Stimulated activated CD8-positive, alpha-beta memory T cell treated with anti-CD3 and anti-CD28 coated beads, Interleukin-15, amount 100 ng/mL, for 1 hour (primary cell): ENCODE results near the gene DIO1.
"Not testable (repeated sequence)": the region's sequence is repeated elsewhere in the genome, so short reads cannot be mapped to it uniquely, and the experiment has no call there.

Source experiments
- DNase-seq: peaks from one replicate; pipeline ENCODE4 v3.0.0-alpha.2; 2020; ENCODE audit warnings: low read depth

DIO1 gene

DNA sequence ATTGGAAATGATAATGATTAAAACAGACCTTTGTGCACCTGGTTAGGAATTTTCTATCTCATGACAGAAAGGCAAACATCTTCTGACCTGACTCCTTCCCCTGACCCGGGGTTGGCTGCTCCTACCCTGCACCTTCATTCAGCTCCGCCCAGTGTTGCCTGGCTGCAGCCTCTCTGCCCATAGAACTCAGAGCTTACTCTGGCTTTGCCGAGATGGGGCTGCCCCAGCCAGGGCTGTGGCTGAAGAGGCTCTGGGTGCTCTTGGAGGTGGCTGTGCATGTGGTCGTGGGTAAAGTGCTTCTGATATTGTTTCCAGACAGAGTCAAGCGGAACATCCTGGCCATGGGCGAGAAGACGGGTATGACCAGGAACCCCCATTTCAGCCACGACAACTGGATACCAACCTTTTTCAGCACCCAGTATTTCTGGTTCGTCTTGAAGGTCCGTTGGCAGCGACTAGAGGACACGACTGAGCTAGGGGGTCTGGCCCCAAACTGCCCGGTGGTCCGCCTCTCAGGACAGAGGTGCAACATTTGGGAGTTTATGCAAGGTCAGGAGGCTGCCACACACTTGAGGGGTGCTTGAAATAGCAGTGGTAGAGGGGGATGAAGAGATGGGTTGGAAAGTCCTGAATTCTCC, at the start of gene DIO1:
DIO1 (plus strand) TSS at position 189 of the 638 bp plus-strand sequence; CDS start at position 213, 24 bp downstream.
- no peak for DNase-seq

DNA sequence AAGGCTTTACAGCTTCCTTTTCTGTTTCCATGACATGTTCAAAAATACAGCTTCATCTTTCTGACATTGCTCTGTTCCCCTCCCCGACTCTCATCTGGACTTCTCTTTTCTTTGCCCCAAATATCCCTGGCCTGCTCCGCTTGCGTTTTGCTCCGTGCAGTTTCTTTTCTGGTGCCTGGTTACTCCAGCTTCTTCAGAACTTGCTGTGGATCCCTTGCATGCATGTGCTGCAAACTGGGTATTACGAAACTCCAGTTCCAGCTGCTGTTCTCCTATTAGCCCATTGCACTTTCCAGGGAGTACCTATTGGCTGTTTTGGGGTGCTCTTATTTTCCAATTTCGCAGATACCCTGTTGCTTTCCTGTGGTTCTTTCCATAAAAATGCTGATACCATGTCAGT, 46.0 kb upstream of the DIO1 start:
- DNase-seq = no peak

DNA sequence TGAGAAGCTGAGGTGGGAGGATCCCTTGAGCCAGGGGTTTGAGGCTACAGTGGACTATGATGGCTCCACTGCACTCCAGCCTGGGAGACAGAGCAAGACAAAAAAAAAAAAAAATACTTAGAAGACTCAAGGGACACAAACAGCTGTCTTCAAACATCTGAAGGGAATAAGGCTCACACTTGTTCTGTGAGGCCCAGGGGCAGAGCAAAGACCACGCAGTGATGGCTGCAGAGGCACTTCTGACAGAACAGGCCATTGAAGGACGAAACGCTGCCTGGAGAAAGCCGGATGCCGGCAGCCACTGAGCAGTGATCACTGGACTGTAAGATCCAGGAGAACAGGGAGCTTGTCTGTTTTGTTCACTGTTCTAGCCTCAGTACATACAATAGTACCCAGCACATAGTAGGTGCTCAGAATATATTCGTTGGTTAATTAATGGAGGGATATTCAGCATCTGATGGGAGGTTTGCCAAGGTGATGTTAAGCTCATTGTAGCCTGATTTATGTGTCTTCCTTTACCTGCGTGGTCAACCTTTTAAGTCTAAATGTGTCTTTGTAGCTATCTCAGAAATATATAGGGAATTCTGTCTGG, 43.8 kb upstream of the DIO1 start:
- no peak for DNase-seq

- DNase-seq = no peak
Observed at GRCh38 chr1:53851571-53852285, 42.3 kb upstream of the DIO1 start.

- no peak for DNase-seq
Observed at GRCh38 chr1:53860967-53861411, 33.0 kb upstream of the DIO1 start.

GRCh38 chr1:53862507-53862906, 31.5 kb upstream of the DIO1 start:
- no peak for DNase-seq

- no peak for DNase-seq
Observed at GRCh38 chr1:53868565-53868964, 25.4 kb upstream of the DIO1 start.

DNA sequence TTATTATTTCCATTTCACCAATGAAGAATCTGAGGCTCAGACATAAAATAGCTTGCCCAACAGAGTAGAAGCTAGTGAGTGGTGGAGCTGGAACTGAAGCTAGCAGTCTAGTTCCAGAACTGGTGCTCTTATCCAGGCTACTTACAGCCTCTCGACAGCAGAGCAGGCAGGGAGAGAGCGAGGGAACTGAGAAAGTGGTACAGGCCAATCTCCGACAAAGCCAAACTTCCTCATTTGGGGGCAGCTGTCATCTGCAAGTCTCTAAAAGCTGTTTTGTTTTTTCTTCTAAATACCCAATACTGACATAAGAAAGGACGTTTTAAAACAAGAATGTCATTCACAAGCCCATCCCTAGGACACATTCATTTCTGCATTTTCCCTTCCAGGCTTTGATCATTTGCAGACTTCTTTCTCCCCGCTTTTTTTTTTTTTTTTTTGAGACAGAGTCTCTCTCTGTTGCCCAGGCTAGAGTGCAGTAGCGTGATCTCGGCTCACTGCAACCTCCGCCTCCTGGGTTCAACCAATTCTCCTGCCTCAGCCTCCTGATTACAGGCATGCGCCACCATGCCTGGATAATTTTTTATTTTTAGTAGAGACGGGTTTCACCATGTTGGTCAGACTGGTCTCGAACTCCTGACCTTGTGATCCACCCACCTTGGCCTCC, 24.4 kb upstream of the DIO1 start:
- no peak for DNase-seq

- no peak for DNase-seq
Observed at GRCh38 chr1:53871221-53871620, 22.8 kb upstream of the DIO1 start.

DNA sequence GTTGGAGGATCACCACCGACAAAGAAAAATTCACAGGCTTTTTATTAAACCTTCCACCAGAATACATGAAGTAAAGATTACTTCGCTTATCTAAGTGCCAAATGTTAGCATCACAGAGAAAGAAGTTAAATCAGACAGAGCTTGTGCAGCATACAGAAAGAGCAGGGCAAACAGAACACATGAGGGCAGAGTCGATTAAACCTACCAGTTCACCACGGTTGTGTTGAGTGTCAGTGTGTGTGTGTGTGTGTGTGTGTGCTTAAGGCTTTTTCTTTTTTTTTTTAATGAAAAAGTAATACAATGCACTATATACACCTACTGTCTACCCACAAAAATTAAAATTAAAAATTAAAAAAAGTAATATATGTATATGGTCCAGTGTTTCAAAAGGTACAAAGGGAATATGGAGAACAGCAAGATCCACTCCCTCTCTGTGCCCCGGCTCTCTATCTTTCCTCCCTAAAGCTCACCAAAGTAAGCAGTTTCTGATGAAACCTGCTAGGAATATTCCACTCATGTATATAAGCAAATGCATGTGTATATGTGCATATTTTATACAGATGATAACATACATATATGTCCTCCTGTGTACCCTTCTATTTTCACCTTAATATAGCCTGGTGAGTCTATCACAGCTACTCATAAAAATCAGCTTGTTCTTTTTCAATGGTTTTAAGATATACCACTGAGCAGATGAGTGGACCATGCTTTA, 22.1 kb upstream of the DIO1 start:
- no peak for DNase-seq

GRCh38 chr1:53875150-53875549, 18.8 kb upstream of the DIO1 start:
- not testable (repeated sequence) for DNase-seq

- no peak for DNase-seq
Observed at GRCh38 chr1:53878492-53879105, 15.4 kb upstream of the DIO1 start.

- DNase-seq = not testable (repeated sequence)
Observed at GRCh38 chr1:53881853-53882252, 12.1 kb upstream of the DIO1 start.

DNA sequence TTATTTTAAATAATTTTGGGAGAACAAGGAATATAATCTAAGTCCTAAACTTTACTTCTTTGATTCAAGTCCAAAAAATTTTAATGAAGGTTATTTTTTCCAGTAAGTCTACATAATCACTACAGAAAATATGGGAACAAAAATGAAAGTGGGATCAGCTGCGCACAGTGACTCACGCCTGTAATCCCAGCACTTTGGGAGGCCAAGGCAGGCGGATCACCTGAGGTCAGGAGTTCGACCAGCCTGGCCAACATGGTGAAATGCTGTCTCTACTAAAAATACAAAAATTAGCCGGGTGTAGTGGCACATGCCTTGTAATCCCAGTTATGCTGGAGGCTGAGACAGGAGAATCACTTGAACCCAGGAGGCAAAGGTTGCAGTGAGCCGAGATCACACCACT, 10.4 kb upstream of the DIO1 start:
- DNase-seq = not testable (repeated sequence)

DNA sequence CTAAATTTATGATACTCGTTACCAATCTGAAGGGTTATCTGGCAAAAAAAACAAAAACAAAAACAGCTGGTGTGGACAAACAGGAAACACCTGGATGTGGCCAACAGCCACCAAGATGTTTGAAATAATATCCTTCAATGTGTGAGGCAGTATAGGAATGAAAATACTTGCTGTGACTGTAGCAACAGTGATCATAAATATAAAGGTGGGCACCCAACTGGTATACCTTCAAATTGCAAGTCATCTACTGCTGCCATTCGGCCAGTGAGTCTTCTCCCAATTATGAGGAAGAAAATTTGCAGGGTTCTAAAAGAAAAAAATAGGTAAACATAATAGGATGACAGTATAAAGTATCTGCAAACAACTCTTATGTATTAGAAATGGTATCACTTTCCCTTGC, 5.3 kb upstream of the DIO1 start:
- no peak for DNase-seq

DNA sequence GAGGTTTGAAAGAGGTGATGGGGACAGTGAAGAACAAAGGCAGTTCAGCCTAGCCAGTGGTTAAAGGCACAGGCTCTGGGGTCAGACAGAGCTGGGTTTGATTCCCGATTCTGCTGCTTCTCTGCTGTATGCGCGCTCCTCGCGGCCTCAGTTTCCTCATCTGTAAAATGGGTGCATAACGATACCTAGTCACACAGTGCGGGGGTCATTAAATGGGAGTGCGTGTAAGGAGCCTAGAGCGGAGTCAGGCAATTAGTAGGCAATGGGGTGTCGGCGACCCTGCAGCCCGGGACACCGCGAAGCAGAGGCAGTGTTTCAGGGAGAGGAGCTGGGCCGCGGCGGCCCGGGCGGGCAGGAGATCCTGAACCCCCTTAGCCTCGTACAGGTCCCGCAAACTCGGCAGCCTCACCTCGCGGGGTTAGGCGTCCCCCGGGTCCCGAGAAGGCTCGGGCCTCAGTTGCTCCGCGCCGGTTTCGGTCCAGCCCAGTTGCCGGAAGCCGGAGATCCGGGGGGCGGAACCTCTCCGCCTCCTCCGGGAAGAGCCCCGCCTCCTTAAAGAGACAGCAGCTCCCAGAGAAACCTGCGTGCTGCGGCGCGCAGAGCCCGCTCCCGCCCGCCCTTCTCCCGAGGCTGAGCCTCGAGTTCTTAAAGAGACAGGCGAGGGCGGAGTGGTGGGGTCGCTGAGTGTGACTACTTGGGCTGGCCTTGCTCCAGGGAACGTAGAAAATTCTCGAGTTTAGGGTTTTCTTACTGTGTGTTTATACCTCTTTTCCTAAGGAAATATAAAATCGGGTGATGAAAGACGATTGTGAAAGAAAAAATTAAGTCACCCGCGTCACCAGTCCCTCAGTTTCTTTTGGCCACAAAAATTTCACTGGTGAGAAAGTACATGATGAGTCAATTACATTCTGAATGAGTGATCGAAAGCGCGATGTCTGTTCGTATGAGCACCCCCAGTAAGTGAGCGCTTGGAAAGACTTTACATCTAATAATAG, 4.4 kb upstream of the DIO1 start, which contains the start of gene YIPF1:
YIPF1 (minus strand) TSS at position 494 of the 995 bp plus-strand sequence. CDS start 860 bp downstream, outside the sequence.
- peak; percentile 67 for DNase-seq

GRCh38 chr1:53890522-53890941, 3.5 kb upstream of the DIO1 start:
- DNase-seq = no peak

DNA sequence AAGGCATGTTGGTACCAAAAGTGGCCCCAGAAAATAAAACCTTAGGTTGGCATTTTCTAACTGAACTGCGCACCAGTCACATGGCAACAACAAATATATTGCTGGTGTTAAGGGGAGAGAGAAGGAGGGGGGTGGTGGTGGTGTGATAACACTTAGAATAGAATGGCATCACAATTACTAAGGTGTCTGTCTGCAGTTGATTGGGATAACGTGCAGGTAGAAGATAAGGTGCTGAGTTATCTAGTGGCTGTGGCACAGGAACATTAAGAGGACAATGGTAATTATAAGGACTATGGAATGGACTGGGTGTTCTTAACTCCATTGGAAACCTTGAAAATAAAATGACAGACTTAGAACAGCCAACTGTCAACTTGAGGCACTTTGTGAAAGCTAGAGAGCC, 3.0 kb upstream of the DIO1 start:
- no peak for DNase-seq

DNA sequence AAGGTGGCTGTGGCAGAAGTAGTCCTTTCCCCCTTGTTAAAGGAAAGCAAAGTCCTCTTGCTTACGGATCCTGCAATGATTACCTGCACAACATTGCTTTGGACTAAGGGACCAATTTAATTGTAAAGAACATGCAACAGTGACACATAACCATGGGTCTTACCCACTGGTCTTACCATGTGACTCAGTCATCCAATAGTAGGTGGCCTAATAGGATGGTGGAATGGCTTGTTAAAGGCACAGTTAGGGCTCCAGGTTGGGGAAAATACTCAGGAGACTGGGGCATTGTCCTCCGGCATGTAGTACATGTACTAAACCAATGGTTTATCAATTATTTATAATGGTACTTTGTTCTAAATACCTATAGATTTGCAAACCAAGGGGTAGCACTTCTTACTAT, 2.3 kb upstream of the DIO1 start:
- no peak for DNase-seq

DNA sequence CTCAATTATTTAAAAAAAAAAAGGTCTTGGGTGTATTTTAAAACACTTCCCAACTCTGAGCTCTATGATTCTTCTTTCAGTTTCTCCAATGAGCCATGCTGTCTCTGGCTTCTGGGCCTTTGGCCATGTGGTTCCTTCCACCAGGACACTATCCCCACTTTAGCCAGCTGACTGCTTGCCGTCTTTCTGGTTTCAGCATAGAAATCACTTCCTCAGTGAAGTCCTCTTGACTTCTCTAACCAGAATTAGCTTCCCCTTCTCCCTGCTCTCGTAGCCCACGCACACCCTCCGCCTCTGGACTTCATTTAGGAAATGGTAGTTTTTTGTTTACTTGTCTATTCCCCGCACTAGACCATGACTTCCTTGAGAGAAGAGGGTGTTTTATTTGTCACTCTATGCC, 1.1 kb upstream of the DIO1 start:
- no peak for DNase-seq
